HFF-Myc (cell line): ENCODE measurements around the gene LMAN2.
"Not testable (repeated sequence)": the region's sequence is repeated elsewhere in the genome, so short reads cannot be mapped to it uniquely, and the experiment has no call there.

Experiments
- DNase-seq: peaks from one replicate; pipeline ENCODE4 v3.0.0-alpha.2; 2011; ENCODE audit warnings: low read depth; ENCODE audit errors: extremely low read depth
- H3K4me3 ChIP-seq: replicated peaks from 2 replicates; pipeline ENCODE4 v1.5.1; 2011; ENCODE audit warnings: low read depth, mild to moderate bottlenecking, control low read depth, low read length
- TF ChIP-seq, protein P1 (sequence below): IDR thresholded peaks from 2 replicates; pipeline ENCODE4 v1.5.1; 2012; ENCODE audit warnings: mild to moderate bottlenecking, low read depth, low read length, control low read depth; ENCODE audit errors: missing control alignments

LMAN2 gene

DNA sequence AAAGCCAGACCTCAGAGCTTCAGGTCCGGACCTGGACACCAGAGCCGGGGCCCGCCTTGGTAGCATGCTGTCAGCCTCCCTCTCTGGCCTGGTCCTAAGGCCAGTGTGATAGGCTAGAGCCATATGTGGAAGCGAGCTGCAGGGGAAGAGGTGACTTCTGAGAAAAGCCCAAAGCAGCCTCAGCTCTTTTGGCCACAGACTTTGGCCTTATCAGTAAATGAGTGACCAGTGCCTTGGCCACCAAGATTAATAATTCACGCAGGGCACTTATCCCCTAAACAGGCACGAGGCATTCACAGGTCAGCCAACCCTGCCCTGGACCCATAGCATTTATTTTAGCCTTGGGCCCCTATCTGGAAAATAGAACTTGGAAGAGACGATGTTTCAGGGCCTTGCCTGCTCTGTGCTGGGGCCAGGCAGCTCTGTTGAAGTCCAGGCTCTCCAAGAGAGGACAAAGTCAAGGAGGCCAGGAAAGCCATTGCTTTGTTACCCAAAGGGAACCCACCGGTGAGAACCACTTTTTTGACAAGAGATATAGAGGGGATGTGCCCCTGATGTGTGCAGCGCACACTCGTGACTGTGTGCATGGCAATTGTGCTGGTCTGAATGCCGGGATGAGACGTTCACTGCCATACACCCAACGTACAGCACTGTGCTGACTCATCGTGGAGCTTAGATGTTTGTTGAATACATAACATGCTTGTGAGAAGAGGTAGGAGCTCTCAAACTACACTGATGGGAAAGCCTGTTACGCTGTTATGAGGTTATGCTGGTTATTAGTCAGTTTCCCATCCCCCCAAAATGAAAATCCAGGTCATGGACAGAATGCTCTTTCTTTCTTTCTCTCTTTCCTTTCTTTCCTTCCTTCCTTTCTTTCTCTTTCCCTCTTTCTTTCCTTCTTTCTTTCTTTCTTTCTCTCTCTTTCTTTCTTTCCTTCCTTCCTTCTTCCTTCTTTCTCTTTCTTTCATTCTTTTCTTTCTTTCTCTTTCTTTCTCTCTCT is 27.7 kb upstream of the LMAN2 start:
- DNase-seq, result no peak
- TF ChIP-seq, protein P1, sequence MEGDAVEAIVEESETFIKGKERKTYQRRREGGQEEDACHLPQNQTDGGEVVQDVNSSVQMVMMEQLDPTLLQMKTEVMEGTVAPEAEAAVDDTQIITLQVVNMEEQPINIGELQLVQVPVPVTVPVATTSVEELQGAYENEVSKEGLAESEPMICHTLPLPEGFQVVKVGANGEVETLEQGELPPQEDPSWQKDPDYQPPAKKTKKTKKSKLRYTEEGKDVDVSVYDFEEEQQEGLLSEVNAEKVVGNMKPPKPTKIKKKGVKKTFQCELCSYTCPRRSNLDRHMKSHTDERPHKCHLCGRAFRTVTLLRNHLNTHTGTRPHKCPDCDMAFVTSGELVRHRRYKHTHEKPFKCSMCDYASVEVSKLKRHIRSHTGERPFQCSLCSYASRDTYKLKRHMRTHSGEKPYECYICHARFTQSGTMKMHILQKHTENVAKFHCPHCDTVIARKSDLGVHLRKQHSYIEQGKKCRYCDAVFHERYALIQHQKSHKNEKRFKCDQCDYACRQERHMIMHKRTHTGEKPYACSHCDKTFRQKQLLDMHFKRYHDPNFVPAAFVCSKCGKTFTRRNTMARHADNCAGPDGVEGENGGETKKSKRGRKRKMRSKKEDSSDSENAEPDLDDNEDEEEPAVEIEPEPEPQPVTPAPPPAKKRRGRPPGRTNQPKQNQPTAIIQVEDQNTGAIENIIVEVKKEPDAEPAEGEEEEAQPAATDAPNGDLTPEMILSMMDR, result no peak
- no peak overlapping the region for H3K4me3 ChIP-seq

DNA sequence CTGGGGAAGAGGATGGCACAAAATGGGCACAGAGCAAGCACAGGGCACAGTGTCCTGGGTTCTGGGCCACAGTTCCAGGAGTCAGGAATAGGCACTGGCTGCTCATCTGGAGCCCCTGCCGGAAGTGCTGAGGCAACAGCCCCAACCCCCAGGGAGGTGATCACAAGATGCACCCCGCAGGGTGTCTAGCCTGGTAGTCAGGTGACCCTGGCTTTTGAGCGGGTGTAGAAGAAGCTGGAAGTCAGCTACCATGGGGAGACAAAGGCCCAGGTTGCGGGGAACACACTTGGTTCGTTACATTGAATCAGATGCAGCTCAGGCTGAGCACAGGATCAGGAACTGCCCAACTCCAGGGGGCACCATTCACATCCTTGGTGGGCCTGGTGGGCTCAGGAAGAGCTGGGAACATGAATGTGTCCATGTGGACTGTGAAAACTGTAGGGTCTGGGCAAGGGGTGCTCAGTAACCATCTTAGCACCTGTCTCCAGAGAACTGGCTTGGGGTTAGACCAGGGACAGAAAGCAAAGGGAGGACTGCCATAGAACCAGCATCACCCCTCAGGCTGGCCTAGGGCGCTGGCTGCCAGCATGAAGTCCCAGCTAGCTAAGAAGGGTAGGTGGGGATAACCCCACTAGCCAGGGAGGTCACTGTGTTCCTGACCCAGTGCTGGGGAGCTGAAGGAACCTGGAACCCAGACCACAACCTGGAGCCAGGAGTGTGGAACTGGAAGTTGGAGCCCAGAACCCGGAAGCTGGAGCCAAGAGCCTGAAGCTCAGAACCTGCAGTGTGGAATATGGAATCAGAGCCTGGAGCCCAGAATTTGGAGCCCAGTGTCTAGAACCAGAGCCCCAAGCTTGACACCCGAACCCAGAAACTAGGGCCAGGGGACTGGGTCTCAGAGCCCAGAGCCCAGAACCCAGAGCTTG is 26.6 kb upstream of the LMAN2 start:
- no peak overlapping the region for H3K4me3 ChIP-seq
- TF ChIP-seq, protein P1, result no peak
- DNase-seq, result no peak

DNA sequence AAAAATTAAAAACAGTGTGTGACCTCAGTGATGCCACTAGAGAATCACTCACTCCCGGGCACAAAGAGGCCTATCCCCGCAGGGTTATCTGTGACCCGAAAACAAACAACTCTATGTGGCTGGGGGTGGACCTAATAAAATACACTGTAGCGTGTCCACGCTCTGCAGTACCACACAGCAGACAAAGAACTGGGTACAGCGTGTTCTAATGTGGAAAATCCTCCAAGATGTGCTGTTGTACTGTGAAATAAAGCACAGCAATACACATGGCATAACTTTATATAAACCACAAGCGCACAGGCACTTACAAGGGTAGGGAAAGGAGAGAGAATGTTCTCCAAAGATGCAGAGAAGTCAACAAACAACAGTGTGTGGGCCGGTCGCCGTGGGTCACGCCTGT is 24.6 kb upstream of the LMAN2 start:
- no peak for DNase-seq
- H3K4me3 ChIP-seq, result no peak overlapping the region
- TF ChIP-seq, protein P1, result no peak

DNA sequence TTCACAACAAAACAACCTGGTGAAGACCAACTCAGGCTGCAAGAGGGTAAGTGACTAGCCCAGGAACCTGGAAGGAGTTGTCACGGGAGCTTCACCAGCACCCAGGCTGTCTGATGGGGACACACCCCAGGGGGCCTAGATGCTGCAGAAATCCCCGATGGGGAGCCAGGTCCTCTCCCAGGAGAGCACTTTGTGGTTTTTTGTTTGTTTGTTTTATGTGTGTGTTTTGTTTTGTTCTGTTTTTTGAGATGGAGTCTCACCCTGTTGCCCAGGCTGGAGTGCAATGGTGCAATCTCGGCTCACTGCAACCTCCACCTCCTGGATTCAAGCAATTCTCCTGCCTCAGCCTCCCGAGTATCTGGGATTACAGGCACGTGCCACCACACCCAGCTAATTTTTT is 24.0 kb upstream of the LMAN2 start:
- H3K4me3 ChIP-seq, DNase-seq: not testable (repeated sequence)

DNA sequence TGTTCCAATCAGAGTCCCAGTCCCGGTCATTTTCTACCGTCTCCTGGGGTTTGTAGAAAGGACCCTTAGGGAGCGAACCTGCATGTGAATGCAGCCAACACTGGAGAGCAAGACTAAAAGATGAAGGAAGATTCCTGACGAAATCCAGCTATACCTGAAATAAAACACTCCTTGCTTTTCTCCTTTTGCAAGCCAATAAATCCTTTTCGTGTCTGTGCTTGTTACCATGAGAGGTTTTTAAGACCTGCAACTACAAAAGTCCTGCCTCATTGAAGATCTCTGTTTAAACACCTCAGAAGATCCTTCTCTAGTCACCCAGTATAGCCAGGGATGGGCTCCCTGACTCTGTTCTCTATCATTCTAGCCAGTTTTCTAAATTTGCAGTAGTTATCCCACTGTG is 22.7 kb upstream of the LMAN2 start:
- TF ChIP-seq, protein P1, result no peak
- DNase-seq, result no peak

DNA sequence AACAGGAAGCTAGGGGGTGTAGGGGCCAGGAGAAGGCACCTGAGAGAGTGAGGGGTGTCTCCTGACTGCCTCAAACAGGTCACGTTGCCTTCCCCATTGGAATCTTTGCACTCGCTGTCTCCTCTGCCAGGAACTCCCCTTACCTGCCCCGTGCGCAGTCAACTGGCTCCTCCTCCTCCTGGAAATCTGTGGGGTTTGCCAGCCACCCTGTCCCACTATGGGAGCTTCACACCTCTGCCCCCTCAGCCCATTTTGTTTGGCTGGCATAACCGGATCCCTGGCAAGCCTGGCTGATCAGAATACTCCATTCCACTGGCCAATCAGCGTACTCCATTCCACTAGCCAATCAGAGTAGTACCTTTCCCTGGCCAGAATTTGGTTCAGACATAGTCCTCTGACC is 22.3 kb upstream of the LMAN2 start:
- no peak overlapping the region for H3K4me3 ChIP-seq
- TF ChIP-seq, protein P1, result no peak
- no peak for DNase-seq

More for the DNA sequence above, 22.7 kb upstream of the LMAN2 start:
- no peak overlapping the region for H3K4me3 ChIP-seq

DNA sequence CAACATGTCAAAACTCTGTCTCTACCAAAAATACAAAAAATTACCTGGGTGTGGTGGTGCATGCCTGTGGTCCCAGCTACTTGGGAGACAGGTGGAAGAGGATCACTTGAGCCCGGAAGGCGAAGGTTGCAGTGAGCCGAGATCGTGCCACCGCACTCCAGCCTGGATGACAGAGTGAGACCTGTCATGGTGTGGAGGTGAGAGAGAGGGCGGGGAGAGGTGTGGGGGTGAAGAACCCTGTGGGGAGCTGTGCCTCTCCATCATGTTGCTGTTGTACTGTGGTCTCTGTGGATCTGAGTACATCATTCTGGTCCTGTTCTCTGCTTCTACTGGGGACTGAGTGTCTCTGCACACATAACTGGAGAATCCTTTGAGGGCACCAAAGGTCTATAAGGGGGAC is 21.4 kb upstream of the LMAN2 start:
- DNase-seq, result no peak
- TF ChIP-seq, protein P1, result no peak
- no peak overlapping the region for H3K4me3 ChIP-seq
